Pancreas (tissue), 10 donors: Measurements from ENCODE around the gene BSPRY. TPM values are rescaled to one million over a fixed set of nuclear protein-coding genes. Genes with fewer than 3 reads are reported as not detected.

Experiments used
- ATAC-seq, 4 donors: fragments of 200-7000 bp; cut with Tn5 transposase; one replicate each; pipeline versions ENCODE4 v1.8.0 to v1.9.1; 2020; ENCODE audit warnings: mild to moderate bottlenecking in 4 of 4, moderate library complexity in 4 of 4
- DNase-seq, 6 donors: peaks; one replicate each; pipeline ENCODE4 v3.0.0-alpha.2; 2020
- FAIRE-seq: peaks from 2 replicates; lab custom pipeline; 2012; peaks lifted over from hg19 to GRCh38; lab: Jason Lieb, UNC
- H3K27ac ChIP-seq, 4 donors: fragments of 200-600 bp; sonication (generic); 1 replicate in 3 of 4; 2 replicates in 1 of 4; pipeline versions ENCODE4 v1.5.0 to v1.8.0; 2020
- H3K27me3 ChIP-seq, 4 donors: fragments of 200-600 bp; one replicate each; pipeline ENCODE4 v1.8.0; 2021
- H3K36me3 ChIP-seq, 3 donors: fragments of 200-600 bp; sonication (generic) in 1 of 3; one replicate each; pipeline versions ENCODE4 v1.5.0 to v1.8.0; 2020 to 2021
- H3K4me1 ChIP-seq, 3 donors: fragments of 200-600 bp; one replicate each; pipeline ENCODE4 v1.8.0; 2021
- H3K4me3 ChIP-seq, 4 donors: fragments of 200-600 bp; sonication (generic) in 2 of 4; one replicate each; pipeline versions ENCODE4 v1.5.0 to v1.8.0; 2020 to 2021
- H3K9me3 ChIP-seq, 4 donors: fragments of 200-600 bp; one replicate each; pipeline ENCODE4 v1.8.0; 2021
- CTCF ChIP-seq, 4 donors: fragments of 200-600 bp; sonication (generic) in 3 of 4; IDR thresholded peaks; one replicate each; pipeline versions ENCODE4 v1.5.0 to v1.8.0; 2021; ENCODE audit warnings: antibody characterized with exemption in 4 of 4
- WGBS, 2 donors: extraction: QIAGEN DNeasy Blood & Tissue Kit; methylation state at CpG; one replicate each; pipeline ENCODE4 v1.1.7; 2013; 5-methylcytosine and 5-hydroxymethylcytosine counted together
- intact Hi-C, 3 donors: fragments of 100-400 bp; cut with DNase I; formaldehyde crosslinking; loops; one replicate each; pipeline versions ENCODE4 v1.11.1 to v1.14.2; 2022
- polyA plus RNA-seq, 2 donors: library from polyadenylated mRNA; stranded (reverse); fragments of 200-250 nt; gene quantifications; one replicate each; pipeline ENCODE4 v1.2.3, GENCODE V29; 2013
- total RNA-seq, 6 donors: library from RNA; stranded (reverse); fragmentation: NEBNext Ultra II Directional in 4 of 6; extraction: Animal tissue kit (Norgen Biotek cat#: 25700) in 4 of 6; gene quantifications; one replicate each; pipeline versions ENCODE4 v1.2.1 to v1.2.4, GENCODE V29; 2021 to 2023
- donor health status: healthy with polysubstance abuse.
- donor health status: DM: no; HTN: no; CAD: no; lungs with moderate emphysema.
- donor health status: DM: no; HTN: no; CAD: no.
- donor health status: control.
- donor health status: control.
- donor health status: Bipolar disorder and iron deficiency.
- donor health status: DM: yes; HTN: yes; CAD: no.
- donor health status: DM: no; HTN: no; CAD: no.
- donor health status: DM: no; HTN: no; CAD: no.
- donor health status: DM: yes; HTN: yes; CAD: no.

BSPRY gene
- total and polyA plus RNA-seq, 8 donors, result 12.5 to 35.9 (median 21.3) TPM

GRCh38 chr9:113341712-113342410 lies 7.5 kb upstream of the BSPRY start:
- DNase-seq (peak in 1 of 6 donors; percentile 34), ATAC-seq (no peak), FAIRE-seq (no peak)
- TF ChIP-seq CTCF (IDR thresholded peaks at IDR 0.05), result no peak
- Histone ChIP-seq H3K27ac (no peak overlapping the region), H3K4me1 (peaks cover 3 to 8% (median 8%) of the 10 kb centered on the region in 3 donors), H3K9me3 (no peaks in the 10 kb centered on the region), H3K27me3 (no peaks in the 10 kb centered on the region), H3K4me3 (no peak overlapping the region), H3K36me3 (no peaks in the 10 kb centered on the region)
- WGBS, 2 donors, result 67 to 69% methylated on average over 9 of the region's 9 CpGs
- intact Hi-C loops, result loop anchor here in 2 of 3 donors (10.0 kb wide), 1 partner anchor 53 kb away; no protein-coding TSS in a partner anchor

DNA sequence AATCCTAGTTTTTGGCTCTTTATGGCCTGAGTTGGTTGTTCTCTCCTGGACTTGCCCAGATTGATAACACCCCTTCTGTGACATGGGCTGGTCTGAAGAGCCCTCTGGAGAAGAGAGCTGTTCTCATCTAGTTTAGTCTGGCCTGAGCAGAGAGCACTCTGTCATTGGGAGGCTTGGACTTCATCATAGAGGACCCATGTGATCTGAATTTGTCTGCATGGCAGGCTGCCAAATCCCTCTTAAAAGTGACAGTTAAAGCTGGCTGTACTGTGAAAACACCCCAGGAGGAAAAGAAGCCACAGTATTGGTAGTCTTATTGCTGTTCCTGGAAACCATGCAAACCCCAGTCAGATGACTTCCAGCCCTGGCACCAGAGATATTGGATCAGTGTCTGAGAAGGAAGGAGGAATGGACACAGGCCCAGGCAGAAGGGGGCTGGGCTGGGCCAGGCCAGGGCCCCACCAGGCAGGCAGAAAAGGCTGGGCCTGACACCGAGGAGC lies 5.6 kb upstream of the BSPRY start:
- intact Hi-C loops, result loop anchor here in 2 of 3 donors (10.0 kb wide), 1 partner anchor 51 kb away; no protein-coding TSS in a partner anchor
- no peaks in the 10 kb centered on the region for H3K9me3 ChIP-seq
- DNase-seq (peak; percentile 50 to 84 (median 66)), FAIRE-seq (peak; percentile 57), ATAC-seq (peak in 3 of 4 donors; percentile 56 to 68 (median 56))
- 65 to 67% methylated on average over 1 of the region's 1 CpG for WGBS, 2 donors
- no peak overlapping the region for H3K4me3 ChIP-seq
- H3K4me1 ChIP-seq, result peaks cover 3 to 8% (median 7%) of the 10 kb centered on the region in 3 donors
- H3K27me3 ChIP-seq, result no peaks in the 10 kb centered on the region
- no peaks in the 10 kb centered on the region for H3K36me3 ChIP-seq
- peak overlapping the region in 3 of 4 donors; percentile 53 to 85 (median 82) for H3K27ac ChIP-seq
- no peak for TF ChIP-seq CTCF (IDR thresholded peaks at IDR 0.05)

DNA sequence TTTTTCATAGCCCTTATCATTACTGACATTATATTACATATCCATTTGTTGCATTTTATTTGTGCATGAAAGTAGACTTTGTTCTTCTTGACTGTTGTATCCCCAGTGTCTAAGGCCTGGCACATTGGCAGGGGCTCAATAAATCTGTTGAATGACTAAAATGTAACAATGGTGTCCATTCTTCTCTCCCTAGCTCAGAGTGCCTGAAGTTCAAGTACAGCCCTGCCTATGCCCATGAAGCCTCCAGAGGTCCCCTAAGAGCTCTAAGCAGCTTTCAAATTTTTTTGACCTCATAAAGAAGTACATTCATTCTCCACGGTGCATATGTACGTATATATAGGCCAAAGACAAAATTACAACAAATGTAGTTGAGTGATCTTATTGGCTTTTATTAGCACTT lies 4.2 kb upstream of the BSPRY start:
- DNase-seq (no peak), FAIRE-seq (no peak), ATAC-seq (no peak)
- intact Hi-C loops, result loop anchor here in 2 of 3 donors (10.0 kb wide), 1 partner anchor 50 kb away; no protein-coding TSS in a partner anchor
- Histone ChIP-seq H3K9me3 (no peaks in the 10 kb centered on the region), H3K4me3 (no peak overlapping the region), H3K36me3 (no peaks in the 10 kb centered on the region), H3K27me3 (no peaks in the 10 kb centered on the region), H3K4me1 (peaks cover 0 to 4% (median 3%) of the 10 kb centered on the region in 3 donors), H3K27ac (no peak overlapping the region)
- no peak for TF ChIP-seq CTCF (IDR thresholded peaks at IDR 0.05)
- WGBS, 2 donors, result 65 to 68% methylated on average over 2 of the region's 2 CpGs

GRCh38 chr9:113345671-113346070 lies 3.7 kb upstream of the BSPRY start:
- ATAC-seq (no peak), DNase-seq (no peak), FAIRE-seq (no peak)
- H3K27ac ChIP-seq, result no peak overlapping the region
- no peak overlapping the region for H3K4me3 ChIP-seq
- H3K27me3 ChIP-seq, result no peaks in the 10 kb centered on the region
- TF ChIP-seq CTCF (IDR thresholded peaks at IDR 0.05), result no peak
- intact Hi-C loops, result loop anchor here in 2 of 3 donors (10.0 kb wide), 1 partner anchor 49 kb away; no protein-coding TSS in a partner anchor
- H3K9me3 ChIP-seq, result no peaks in the 10 kb centered on the region
- peaks cover 0 to 6% (median 3%) of the 10 kb centered on the region in 3 donors for H3K4me1 ChIP-seq
- 31 to 32% methylated on average over 1 of the region's 1 CpG for WGBS, 2 donors
- no peaks in the 10 kb centered on the region for H3K36me3 ChIP-seq
